ENCODE data around the gene TMEM86B. TPM values are rescaled to one million over a fixed set of nuclear protein-coding genes. Genes with fewer than 3 reads are reported as not detected.

Gene TMEM86B
- total and polyA plus RNA-seq, 2 experiments from 2014 or later, result 1.1 to 3.2 TPM

DNA sequence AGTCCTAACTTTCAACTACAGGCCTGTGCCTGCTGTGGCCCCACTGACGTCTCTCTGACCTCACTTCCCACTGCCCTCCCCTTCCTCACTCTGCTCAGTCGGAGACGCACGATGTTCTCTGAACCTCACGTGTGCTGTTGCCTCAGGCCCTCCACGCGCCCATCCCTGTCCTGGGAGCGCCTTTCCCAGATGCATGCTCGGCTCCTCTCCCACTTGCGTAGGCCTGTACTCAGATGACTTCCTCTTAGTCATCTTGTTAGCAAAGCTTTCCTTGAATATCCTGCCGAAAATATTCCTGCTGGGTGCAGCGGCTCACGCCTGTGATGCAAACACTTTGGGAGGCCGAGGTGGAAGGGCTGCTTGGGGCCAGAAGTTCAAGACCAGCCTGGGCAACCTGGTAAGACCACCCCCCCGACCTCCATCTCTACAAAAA is 39.1 kb downstream of the TMEM86B start (continued):
- TF ChIP-seq, protein P1, sequence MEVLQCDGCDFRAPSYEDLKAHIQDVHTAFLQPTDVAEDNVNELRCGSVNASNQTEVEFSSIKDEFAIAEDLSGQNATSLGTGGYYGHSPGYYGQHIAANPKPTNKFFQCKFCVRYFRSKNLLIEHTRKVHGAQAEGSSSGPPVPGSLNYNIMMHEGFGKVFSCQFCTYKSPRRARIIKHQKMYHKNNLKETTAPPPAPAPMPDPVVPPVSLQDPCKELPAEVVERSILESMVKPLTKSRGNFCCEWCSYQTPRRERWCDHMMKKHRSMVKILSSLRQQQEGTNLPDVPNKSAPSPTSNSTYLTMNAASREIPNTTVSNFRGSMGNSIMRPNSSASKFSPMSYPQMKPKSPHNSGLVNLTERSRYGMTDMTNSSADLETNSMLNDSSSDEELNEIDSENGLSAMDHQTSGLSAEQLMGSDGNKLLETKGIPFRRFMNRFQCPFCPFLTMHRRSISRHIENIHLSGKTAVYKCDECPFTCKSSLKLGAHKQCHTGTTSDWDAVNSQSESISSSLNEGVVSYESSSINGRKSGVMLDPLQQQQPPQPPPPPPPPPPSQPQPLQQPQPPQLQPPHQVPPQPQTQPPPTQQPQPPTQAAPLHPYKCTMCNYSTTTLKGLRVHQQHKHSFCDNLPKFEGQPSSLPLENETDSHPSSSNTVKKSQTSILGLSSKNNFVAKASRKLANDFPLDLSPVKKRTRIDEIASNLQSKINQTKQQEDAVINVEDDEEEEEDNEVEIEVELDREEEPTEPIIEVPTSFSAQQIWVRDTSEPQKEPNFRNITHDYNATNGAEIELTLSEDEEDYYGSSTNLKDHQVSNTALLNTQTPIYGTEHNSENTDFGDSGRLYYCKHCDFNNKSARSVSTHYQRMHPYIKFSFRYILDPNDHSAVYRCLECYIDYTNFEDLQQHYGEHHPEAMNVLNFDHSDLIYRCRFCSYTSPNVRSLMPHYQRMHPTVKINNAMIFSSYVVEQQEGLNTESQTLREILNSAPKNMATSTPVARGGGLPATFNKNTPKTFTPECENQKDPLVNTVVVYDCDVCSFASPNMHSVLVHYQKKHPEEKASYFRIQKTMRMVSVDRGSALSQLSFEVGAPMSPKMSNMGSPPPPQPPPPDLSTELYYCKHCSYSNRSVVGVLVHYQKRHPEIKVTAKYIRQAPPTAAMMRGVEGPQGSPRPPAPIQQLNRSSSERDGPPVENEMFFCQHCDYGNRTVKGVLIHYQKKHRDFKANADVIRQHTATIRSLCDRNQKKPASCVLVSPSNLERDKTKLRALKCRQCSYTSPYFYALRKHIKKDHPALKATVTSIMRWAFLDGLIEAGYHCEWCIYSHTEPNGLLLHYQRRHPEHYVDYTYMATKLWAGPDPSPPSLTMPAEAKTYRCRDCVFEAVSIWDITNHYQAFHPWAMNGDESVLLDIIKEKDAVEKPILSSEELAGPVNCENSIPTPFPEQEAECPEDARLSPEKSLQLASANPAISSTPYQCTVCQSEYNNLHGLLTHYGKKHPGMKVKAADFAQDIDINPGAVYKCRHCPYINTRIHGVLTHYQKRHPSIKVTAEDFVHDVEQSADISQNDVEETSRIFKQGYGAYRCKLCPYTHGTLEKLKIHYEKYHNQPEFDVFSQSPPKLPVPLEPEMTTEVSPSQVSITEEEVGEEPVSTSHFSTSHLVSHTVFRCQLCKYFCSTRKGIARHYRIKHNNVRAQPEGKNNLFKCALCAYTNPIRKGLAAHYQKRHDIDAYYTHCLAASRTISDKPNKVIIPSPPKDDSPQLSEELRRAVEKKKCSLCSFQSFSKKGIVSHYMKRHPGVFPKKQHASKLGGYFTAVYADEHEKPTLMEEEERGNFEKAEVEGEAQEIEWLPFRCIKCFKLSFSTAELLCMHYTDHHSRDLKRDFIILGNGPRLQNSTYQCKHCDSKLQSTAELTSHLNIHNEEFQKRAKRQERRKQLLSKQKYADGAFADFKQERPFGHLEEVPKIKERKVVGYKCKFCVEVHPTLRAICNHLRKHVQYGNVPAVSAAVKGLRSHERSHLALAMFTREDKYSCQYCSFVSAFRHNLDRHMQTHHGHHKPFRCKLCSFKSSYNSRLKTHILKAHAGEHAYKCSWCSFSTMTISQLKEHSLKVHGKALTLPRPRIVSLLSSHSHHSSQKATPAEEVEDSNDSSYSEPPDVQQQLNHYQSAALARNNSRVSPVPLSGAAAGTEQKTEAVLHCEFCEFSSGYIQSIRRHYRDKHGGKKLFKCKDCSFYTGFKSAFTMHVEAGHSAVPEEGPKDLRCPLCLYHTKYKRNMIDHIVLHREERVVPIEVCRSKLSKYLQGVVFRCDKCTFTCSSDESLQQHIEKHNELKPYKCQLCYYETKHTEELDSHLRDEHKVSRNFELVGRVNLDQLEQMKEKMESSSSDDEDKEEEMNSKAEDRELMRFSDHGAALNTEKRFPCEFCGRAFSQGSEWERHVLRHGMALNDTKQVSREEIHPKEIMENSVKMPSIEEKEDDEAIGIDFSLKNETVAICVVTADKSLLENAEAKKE (CRISPR knock-in tag; IDR thresholded peaks at IDR 0.05), result no peak
- no peak for TF ChIP-seq NANOG (IDR thresholded peaks at IDR 0.05; ENCODE audit: borderline replicate concordance)
- TF ChIP-seq CREB1 (CRISPR knock-in tag; IDR thresholded peaks at IDR 0.05; ENCODE audit: low read depth), result no peak
- TF ChIP-seq POLR2AphosphoS5 (IDR thresholded peaks at IDR 0.05; ENCODE audit: low read depth), result no peak
- TF ChIP-seq, protein P2, sequence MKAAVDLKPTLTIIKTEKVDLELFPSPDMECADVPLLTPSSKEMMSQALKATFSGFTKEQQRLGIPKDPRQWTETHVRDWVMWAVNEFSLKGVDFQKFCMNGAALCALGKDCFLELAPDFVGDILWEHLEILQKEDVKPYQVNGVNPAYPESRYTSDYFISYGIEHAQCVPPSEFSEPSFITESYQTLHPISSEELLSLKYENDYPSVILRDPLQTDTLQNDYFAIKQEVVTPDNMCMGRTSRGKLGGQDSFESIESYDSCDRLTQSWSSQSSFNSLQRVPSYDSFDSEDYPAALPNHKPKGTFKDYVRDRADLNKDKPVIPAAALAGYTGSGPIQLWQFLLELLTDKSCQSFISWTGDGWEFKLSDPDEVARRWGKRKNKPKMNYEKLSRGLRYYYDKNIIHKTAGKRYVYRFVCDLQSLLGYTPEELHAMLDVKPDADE (IDR thresholded peaks at IDR 0.05), result no peak
- no peak for TF ChIP-seq EZH2phosphoT487 (IDR thresholded peaks at IDR 0.05; ENCODE audit: unreplicated experiment)

DNA sequence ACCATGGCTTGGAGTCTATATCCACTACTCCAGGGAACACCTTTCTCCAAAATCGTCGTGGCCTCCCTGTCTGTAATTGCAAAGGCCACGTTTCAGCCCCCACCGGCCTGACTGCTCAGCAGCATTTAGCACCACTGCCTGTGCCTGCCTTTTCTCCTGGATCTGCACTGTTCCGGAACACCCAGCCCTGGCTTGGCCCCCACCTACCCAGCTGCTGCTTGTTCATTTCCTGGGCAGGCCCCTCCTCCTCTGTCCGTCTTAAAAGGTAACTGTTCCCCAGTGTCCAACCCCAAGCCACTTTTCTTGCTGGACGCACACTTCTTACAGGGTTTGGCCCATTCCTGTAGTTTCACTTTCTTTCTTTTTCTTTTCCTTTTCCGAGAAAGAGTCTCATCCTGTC is 39.9 kb downstream of the TMEM86B start:
- no peak overlapping the region for H2AFZ ChIP-seq
- Mint-ChIP-seq H3K4me1 (no peaks in the 10 kb centered on the region), H3K27me3 (ENCODE audit: insufficient read depth, low read depth, poor library complexity) (peaks cover 11% of the 10 kb centered on the region), H3K9me3 (no peaks in the 10 kb centered on the region), H3K4me3 (no peak overlapping the region), H3K36me3 (ENCODE audit: low read depth) (no peaks in the 10 kb centered on the region), H3K27ac (no peak overlapping the region)
- H3K79me2 ChIP-seq (replicated peaks; ENCODE audit: insufficient read depth), result no peaks in the 10 kb centered on the region
- ATAC-seq, result no peak
- H4K20me1 ChIP-seq (replicated peaks; ENCODE audit: insufficient read depth), result no peaks in the 10 kb centered on the region
- no peaks in the 10 kb centered on the region for H3K9me2 ChIP-seq (ENCODE audit: insufficient read depth)
- H3F3A ChIP-seq (replicated peaks; ENCODE audit: low read depth), result no peaks in the 10 kb centered on the region
- no peak overlapping the region for H3K4me2 ChIP-seq
- no peaks in the 10 kb centered on the region for H3K27me3 ChIP-seq (ENCODE audit: insufficient read depth)
- H3K4me1 ChIP-seq (ENCODE audit: insufficient read depth), result no peaks in the 10 kb centered on the region
- H3K27ac ChIP-seq (ENCODE audit: low read depth), result no peak overlapping the region
- no peak overlapping the region for H3K4me3 ChIP-seq
- H3K36me3 ChIP-seq (ENCODE audit: insufficient read depth), result no peaks in the 10 kb centered on the region
- no peak for DNase-seq (ENCODE audit: low spot score)
- TF ChIP-seq EZH2 (IDR thresholded peaks at IDR 0.05; ENCODE audit: low read depth, unreplicated experiment) (no peak), CREB1 (CRISPR knock-in tag; IDR thresholded peaks at IDR 0.05; ENCODE audit: low read depth) (no peak), STAT1 (IDR thresholded peaks at IDR 0.05; ENCODE audit: unreplicated experiment) (no peak), JUNB (IDR thresholded peaks at IDR 0.05; ENCODE audit: unreplicated experiment) (no peak)
- TF ChIP-seq, protein P2 (IDR thresholded peaks at IDR 0.05), result no peak
- TF ChIP-seq, protein P3, sequence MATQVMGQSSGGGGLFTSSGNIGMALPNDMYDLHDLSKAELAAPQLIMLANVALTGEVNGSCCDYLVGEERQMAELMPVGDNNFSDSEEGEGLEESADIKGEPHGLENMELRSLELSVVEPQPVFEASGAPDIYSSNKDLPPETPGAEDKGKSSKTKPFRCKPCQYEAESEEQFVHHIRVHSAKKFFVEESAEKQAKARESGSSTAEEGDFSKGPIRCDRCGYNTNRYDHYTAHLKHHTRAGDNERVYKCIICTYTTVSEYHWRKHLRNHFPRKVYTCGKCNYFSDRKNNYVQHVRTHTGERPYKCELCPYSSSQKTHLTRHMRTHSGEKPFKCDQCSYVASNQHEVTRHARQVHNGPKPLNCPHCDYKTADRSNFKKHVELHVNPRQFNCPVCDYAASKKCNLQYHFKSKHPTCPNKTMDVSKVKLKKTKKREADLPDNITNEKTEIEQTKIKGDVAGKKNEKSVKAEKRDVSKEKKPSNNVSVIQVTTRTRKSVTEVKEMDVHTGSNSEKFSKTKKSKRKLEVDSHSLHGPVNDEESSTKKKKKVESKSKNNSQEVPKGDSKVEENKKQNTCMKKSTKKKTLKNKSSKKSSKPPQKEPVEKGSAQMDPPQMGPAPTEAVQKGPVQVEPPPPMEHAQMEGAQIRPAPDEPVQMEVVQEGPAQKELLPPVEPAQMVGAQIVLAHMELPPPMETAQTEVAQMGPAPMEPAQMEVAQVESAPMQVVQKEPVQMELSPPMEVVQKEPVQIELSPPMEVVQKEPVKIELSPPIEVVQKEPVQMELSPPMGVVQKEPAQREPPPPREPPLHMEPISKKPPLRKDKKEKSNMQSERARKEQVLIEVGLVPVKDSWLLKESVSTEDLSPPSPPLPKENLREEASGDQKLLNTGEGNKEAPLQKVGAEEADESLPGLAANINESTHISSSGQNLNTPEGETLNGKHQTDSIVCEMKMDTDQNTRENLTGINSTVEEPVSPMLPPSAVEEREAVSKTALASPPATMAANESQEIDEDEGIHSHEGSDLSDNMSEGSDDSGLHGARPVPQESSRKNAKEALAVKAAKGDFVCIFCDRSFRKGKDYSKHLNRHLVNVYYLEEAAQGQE (IDR thresholded peaks at IDR 0.05; ENCODE audit: unreplicated experiment), result no peak

Data from GM23338 (cell line).